Pulmonary artery endothelial cell (primary cell): Measurements from ENCODE around the gene NRDE2. TPM values are rescaled to one million over a fixed set of nuclear protein-coding genes. Genes with fewer than 3 reads are reported as not detected.

Experiments
- DNase-seq: peaks from one replicate; pipeline ENCODE4 v3.0.0-alpha.2; 2011; ENCODE audit warnings: low read depth, low spot score
- total RNA-seq: library from RNA; depleted of rRNA; stranded (reverse); fragments of >200 nt; gene quantifications from 2 replicates; pipeline ENCODE4 v1.2.3, GENCODE V29; 2014

Gene NRDE2
- total RNA-seq, 1 donor from 2014 or later = 8.7 TPM

DNA sequence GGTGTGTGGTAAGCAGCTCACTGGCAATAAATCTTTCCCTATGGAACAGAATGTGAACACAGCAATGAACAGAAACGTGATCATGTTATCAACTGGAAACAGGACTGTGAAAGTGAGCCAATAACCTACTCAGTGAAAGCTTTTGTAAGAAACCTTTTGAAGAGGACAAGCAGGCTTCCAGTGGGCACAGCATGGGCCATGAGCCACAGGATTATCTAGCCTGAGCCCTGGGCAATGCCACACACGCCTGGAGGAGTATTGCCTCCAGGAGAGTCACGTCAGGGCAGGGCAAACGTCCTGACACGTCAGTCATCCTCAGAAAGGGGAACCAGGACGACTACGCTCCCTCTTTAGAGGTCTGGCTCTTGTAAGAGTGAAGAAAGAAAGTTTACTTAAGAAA, 32.3 kb downstream of the NRDE2 start:
- no peak for DNase-seq

DNA sequence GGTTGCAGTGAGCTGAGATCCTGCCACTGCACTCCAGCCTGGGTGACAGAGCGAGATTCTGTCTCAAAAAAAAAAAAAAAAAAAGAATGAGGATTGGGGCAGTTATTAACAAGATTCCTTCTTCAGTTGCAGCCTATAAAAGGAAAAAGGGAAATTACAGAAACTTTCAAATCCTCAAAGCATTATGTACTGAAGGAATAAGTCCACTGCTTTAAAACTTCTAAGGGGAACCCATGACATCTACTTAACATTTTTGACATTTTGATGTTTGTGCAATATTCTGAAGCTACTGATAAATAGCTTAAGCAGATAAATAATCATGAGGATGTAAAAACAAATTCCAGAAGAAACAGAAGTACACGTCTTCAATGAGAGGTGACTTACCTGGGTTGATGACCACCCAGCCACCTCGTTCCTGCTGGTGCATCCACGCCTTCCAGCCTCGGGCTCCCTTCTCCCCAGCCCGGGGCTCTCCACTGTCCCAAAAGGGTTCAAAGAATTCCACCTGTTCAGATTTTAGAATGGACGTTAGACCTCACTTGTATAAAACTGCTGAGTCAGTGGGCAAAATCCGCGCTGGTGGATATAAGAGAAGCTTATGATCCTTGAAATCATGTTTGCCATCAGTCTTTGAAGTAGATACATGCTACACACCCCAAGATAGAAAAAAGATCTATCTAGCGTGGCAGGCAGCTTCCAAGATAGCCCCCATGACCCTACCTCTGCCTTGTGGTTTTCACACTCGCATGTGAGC, 33.7 kb downstream of the NRDE2 start:
- no peak for DNase-seq

DNA sequence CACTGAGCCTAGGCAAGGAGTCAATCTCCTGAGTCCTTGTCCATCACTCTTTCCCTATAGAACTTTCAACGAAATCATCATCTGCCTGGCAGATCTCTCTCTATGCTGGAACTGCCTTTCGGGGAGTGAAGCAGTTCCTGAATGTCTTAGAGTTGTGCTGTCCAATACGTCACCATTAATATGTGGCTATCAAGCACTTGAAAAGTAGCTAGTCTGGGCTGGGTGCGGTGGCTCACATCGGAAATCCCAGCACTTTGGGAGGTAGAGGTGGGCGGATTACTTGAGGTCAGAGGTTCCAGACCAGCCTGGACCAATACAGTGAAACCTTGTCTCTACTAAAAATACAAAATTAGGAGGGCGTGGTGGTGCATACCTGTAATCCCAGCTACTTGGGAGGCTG, 35.1 kb downstream of the NRDE2 start:
- no peak for DNase-seq

DNA sequence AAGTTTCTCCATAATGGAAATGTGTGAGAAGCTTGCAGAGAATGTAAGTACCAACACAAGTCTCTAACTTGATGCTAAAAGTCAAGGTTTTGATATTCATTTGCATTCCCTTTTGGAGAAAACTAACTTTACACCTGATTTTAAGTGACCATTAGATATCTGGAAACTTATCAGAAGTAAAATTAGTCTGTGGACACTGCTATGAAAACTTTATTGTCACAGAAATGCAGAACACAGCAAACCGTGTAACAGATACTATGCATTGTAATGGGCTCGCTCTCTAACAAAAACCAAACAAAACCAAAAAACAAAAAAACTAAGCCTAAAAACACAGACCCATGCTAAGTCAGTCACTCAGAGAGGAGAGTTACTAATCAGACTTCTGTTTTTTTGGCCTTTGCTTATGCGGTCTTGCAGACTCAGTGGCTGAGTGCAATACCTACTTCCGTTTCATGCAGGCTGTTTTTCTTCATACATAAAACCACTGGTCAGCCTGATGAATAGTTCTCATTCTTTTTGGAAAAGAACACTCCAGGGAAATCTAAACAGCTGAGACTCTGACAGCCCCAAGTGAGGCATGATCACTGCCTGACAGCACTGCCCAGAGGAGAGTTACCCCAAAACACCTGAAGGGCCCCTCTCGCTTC, 35.7 kb downstream of the NRDE2 start:
- no peak for DNase-seq

DNA sequence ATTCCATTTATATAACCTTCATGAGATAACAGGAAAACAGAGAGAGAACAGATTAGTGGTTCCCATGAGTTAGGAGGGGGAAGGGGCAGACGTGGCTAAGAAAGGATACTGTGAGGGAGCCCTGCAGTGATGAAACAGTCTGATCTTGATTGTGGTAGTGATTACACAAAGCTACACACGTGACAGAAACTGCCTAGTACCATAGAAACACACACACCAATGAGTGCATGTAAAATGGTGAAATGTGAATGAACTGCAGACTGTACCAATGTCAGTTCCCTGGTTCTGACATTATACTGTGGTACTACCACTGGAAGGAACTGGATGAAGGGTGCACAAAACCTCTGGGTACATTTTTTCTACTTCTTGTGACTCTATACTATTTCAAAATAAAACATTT, 36.9 kb downstream of the NRDE2 start:
- no peak for DNase-seq

DNA sequence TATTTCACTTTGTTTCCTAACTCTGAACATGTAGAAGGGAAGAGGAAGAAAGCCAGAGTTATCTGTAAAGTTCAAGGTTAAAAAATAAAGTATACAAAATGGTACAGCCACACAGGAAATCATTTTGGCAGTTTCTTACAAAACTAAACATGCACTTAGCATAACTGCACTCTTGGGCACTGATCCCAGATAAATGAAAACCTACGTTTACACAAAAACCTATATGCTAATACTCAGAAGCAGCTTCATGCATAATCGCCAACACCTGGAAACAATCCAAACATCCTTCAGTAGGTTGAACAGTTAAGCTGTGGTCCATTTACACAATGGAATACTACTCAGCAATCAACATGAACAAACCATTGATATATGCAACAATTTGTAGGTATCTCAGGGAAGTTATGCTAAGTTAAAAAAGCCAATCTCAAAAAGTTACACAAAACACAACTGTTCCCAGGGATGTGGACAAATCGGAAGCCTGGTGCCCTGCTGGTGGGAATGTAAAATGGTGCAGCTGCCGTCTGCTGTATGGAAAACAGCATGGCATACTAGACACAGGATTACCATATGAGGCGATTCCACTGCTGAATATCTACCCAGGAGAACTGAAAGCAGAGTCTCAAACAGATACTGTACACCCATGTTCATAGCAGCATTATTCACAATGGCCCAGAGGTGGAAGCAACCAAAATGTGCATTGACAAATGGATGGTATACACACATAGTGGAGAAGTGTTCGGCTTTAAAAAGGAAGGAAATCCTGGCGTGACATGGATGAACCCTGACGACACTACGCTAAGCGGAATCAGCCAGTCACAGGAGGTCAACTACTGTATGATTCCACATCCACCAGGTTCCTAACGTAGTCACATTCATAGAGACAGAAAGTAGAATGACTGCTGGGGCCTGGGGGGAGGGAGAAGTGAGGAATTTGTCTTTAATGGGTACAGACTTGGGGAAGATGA, 37.7 kb downstream of the NRDE2 start:
- DNase-seq = no peak

DNA sequence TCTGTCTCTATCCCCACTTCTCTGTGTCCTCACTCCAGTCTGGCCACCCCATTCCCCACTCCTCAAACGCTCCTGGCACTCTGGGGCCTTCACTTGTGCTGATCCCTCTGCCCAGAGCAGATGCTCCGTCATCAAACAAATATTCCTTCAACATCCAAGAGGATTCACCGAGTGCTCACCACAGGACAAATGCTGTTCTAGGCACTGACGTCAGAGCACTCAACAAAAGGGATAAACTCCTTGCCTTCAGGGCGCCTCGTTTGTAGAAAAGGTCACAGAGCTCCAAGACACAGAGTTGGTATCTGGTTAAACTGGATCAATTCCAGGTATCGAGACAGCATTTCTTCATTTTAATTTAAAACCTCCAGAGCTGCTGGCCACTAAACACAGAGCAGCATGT, 40.0 kb downstream of the NRDE2 start:
- DNase-seq = no peak

DNA sequence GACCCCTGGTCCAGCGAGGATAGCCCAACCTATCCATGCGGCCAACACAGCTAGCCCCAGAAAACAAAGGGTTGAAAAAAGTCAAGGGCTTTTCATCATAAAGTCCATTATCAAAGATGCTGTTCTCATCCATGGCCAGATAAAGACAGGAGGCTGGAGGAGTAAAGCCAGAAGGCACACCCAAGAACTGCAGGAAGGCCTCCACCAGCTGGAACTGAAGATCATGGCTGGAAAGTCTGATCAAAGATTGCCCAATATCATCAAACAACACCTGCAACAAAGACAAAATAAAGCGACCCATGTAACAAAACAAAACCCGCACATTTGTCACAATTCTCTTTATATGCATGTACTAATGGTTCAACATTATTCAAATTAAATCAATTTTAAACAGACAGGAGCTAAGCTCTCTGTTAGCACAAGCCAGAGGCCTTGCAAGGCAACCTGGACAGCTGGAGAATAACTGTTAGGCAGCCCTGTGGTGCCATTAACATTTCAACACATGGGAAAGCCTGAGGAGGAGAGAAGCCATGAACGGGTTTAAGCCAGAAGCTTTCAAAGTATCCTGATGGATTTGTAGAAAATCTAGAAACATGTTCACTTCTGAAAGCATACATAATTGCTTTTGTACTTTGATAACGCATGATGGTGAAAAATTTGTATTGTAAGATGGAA, 41.3 kb downstream of the NRDE2 start:
- DNase-seq = no peak

DNA sequence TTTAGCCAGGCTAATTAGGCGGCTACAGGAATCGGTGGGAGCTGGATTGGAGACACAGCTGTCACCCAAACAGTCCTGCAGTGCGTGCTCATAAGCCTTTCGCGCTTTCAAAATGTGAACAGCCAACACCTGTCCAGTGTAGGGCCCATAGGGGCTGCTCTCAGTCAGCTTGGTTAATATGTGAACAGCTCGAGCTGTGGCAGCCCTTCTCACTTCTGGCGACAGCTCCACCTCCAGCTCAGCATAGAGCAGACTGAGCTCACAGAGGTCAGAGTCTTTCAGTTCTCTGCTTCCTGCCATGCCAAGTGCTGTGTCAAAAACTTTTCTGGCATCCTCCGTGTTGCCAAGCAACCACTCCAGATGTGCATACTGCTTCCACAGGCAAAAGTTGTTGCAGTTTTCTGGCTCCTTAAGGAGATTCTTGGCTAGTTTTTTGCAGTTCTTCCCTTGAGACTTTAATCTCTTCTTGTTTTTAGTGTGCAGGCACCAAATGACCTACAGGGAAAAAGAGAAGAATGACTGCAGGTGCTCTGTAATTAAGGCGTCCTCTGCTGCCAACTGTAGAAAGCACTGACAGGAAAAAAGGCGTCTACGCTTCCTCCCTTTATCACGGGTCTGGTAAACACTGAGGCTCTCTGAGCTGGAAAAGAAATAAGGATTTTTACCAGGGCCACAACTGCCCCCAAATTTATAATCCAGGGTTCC, 42.9 kb downstream of the NRDE2 start:
- peak; percentile 32 for DNase-seq

DNA sequence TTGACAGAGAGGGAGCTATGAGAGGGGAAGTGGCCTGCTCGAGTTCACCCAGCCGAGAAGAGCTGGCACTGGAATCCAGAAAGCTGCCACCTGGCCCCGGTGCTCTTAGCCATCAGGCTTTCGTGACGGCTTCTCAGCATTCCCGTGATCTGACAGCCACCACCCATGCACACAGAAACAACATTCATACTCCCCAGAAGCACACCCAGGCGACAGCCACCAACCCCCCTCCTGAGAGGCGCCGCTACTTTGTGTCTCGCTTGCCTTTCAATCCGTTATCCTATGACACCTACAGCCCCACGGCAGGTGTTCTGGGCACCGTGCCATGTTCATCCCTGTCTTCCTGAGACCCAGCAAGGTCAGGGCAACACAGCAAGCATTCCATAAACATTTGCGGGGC, 44.0 kb downstream of the NRDE2 start:
- no peak for DNase-seq

DNA sequence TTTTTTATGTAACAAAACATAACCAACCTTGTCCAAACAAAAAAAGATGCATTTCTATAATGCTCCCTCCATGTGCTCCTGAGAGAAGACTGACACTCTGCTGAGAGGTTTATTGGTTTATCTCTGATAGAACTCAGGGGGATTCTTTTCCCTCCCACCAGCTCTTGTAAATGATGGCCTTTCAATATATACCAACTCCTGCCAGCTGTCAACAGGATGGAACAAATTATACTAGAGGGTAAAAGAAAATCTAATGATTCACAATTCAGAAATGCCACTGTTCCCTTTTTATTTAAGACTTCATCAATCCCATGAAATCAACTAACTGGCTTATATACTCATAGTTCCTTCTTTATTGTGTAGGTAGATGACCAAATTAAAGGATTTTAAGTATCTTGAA, 50.0 kb downstream of the NRDE2 start:
- no peak for DNase-seq

DNA sequence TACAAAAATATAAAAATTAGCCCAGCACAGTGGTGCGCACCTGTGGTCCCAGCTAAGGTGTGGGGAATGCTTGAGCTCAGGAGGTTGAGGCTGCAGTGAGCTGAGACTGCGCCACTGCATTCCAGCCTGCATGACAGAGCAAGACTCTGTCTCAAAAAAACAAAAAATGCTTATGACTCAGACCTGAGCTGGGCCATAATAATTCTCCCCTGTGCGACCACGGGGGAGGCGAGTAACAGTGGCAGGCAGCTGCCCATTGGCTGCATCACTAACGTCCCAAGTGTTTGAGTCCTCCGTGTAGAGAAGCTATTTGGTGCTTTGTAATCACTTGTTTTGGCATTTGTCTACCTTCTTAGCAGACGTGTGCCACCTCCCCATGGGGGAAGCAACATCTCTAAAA, 50.5 kb downstream of the NRDE2 start:
- no peak for DNase-seq

DNA sequence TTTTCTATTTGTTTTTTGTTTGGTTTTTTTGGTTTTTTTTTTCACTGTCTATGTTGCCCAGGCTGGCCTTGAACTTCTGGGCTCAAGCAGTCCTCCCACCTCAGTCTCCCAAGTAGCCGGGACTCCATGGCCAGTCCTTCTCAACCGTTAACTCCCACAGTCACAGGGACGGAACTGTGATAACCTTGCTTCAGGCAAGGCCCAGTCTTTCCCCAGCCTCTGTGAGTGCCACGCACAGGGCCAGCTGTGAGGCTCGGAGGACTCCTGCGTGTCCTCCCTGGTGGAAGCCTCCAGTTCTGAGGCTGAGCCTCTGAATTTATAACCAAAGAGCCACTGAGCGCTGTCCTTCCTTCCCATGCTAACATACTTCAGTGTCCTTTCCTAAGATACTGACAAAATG, 51.6 kb downstream of the NRDE2 start:
- DNase-seq = no peak

DNA sequence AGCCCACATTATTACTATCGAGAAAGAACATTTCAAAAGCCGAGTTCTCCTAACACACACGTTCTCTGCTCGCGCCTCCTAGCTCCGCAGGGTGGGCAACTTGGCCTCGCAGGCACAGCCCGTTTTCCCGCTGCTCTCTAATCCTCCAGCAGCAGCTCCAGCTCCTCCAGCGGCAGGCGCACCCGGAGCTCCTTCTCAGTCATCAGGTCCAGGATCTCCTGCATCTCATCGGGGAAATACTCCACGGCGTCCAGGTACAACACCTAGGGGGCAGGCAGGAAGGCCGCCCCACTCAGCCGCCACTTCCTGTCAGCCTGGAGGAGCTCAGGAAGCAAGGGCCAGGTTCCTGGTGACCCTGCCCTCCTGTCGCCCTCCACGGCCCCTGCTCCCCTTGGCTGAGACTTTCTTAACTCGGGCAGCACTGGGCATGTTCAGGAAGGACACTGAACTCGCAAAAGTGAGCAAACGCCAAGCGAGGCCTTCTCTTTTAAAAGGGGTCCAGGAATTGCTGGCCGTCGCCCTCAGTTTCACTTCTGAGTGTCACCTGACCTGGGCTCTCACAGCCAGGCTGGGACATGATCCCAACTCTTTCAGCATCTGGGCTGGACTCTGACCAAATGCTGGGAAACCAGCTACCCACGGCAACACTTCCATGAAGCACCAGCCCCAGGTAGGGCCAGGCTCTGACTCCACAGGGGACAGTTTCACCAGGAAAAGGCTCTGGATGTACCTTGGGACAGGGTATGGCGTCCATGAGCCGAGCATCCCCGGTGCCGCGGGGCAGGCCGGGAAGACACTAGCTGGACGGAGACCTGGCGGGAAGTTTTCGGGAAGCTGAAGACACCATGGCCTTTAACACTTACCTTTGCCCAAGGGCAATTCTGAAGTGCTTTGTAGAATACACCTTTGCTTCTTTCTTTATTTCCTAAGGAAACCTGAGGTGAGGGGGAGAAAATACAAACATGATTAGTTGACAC, 53.3 kb downstream of the NRDE2 start:
- DNase-seq = no peak

DNA sequence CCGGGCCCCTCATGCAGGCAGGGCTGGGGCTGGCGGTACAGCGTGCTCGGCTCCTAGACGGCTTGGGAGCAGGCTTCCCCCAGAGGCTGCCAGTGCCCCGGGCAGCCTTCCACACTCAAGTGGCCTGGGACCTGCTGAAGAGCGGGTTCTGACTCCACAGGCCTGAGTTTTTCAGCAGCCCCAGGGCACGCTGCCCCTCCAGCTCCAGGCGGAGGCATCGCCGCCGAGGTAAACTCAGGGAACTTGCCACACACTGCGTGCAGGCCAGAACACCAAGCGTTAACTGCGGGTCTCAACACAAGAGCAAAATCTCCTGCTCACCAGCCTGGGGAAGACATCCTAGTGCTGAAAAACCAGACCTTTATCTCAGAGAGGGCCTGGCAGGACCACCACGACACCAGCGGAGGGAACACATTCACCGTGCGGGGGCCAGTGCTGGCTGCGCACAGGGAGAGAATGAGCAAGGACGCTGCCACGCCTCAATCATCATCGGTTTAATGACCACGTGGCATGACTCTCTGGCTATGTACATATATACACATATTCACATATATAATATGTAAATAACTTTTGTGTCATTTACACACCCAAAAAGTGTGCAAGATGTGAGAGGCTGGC, 54.1 kb downstream of the NRDE2 start:
- DNase-seq = no peak

DNA sequence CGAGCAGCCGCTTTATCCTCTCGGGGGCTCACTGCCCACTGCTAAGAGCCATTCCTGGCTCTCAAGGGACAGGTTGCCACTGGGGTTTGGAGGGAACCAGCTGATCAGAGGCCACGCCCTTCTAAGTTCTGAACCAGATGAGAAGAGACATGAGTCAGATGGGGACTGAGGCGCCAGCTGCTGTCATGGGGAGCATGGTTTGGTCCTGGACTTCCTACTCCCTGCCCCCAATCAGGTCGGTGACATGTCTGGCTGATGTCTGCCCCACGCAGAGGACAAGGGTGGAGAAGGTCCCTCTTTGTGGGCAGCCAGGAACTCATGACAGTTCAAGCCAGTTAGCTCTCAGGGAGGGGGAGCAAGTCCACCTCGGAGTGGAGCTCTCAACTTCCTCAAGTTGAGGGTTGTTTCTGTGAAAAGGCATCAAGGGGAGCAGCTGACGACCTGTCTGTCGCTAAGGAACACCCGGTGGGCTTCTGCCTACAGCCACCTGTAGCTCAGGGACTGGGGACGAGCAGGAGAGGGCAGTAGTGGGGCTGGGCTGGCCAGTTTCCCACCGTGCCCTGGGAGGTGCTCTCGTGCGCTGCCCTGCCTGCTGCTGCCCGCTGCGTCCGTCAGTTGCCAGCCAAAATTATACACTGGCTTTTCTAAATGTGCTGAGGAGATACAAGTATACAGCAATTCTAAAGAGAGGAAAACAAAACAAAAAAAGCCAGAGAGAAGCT, 54.9 kb downstream of the NRDE2 start:
- DNase-seq = no peak

DNA sequence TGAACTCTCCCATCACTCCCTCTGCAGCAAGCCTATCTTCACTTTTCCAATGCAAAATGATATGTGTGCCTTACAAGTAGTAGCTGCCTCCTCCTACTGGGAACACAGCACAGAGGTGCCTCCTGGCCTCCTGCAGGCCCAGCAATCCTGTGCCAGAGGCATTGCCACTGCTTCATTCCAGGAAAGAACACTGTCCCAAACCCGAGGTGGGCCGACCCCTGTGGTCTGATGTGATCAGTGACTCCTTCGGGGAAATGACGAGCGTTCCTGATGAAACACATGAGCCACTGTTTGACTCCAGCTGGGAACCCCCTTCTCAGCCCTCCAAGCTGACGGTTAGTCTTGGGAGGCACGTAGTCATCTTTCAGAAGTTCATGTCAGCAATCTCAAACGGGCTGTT, 55.9 kb downstream of the NRDE2 start:
- peak; percentile 43 for DNase-seq

DNA sequence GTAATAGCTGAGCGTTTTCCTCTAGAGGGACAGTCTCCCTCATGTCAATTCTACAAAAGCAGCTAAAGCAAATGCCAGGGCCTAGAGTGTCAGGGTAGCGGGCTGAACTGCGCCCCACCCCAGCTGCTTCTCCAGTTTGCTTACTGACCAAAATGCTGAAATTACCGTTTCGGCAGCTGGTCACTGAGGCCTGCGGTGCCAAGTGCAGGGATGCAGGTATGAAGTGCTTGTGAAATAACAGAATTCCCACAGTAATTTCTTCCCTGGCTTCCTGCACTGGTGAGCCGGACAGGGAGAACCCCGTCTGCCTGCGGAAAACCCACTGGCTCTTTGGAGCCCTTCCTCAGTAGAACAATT, 56.3 kb downstream of the NRDE2 start:
- no peak for DNase-seq
